ENCODE results near the gene CLCA1.

CLCA1 gene

GRCh38 chr1:86504137-86504479, 35.4 kb downstream of the CLCA1 start:
- DNase-seq = no peak

- no peak for DNase-seq
Measured at GRCh38 chr1:86504895-86505563, 36.3 kb downstream of the CLCA1 start.

GRCh38 chr1:86505564-86505902, 36.8 kb downstream of the CLCA1 start:
- no peak for DNase-seq

- peak in 1 of 2 experiments; percentile 30 for DNase-seq
Measured at GRCh38 chr1:86507935-86508582, 39.3 kb downstream of the CLCA1 start.

- no peak for DNase-seq
Measured at GRCh38 chr1:86508583-86508969, 39.8 kb downstream of the CLCA1 start.

GRCh38 chr1:86515597-86515996, 46.9 kb downstream of the CLCA1 start:
- no peak for DNase-seq

- DNase-seq = no peak
Measured at GRCh38 chr1:86516335-86516734, 47.6 kb downstream of the CLCA1 start.

- DNase-seq = no peak
Measured at GRCh38 chr1:86517336-86517735, 48.6 kb downstream of the CLCA1 start.

DNA sequence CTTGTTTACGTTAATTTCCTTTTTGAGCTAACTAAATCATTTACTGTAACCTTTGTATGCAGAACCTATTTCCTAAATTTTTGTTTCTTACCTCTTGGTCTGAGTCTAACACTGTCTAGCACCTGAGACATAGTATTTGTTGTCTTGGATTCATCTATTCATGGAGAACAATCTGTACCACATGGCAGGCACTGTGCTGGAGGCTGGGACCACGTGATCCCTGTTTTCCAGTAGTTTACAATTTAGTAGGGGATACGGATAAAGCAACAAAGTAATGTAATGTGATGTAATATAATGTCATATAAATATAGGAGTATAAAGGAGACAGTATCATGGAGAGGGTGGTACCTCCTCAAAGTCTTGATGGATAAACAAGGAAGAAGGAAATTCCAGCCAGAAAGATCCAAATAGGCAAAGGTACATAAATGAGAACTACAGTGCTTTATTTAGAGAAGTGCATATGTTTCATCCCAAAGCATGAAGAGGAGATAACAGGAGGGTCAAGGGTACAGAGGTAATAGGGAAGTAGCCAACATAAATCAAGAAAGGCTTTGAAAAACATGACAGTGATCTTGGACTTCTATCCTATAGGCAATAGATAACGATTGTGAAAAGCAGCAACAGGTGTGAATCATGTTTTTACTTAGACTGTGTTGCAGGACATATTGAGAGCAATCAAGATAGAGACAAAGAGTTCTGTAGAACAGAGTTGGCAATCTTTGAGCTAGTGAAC, 52.2 kb downstream of the CLCA1 start:
- DNase-seq = no peak

DNA sequence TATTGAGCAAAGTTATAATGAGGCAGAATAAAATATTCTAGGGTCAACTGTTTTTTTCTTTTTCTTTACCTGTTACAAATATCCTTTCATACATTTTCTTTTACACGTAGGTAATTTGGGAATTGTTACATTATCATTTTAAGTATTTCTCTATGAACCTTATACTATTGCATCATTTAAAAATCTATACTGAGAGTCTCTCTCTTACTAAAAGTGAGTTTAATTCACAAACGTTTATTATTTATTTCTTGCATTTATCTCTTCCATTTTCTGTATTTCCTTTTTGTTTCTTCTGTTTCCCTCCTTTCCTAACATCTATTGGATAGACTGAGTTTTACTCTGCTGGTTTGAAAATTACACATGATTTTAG, 52.8 kb downstream of the CLCA1 start:
- no peak for DNase-seq

GRCh38 chr1:86522240-86522639, 53.5 kb downstream of the CLCA1 start:
- DNase-seq = no peak

DNA sequence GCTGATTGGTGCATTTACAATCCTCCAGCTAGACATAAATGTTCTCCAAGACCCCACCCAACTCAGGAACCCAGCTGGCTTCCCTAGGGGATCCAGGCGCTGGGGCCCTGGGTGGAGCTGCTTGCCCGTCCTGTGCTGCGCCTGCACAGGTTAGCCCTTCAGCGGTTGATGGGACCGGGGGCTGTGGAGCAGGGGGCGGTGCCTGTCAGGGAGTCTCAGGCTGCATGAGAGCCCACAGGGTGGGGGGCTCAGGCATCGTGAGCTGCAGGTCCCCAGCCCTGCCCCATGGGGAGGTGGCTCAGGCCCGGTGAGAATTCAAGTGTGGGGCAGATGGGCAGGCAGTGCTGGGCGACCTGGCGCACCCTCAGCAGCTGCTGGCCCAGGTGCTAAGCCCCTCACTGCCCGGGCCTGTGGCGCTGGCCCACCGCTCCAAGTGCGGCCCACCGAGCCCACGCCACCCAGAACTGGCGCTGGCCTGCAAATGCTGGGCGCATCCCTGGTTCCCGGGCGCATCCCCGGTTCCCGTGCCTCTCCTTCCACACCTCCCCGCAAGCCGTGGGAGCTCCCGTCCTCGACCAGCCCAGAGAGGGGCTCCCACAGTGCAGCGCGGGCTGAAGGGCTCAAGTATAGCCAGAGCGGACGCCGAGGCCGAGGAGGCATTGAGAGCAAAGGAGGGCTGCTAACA, 55.1 kb downstream of the CLCA1 start:
- DNase-seq = no peak

DNA sequence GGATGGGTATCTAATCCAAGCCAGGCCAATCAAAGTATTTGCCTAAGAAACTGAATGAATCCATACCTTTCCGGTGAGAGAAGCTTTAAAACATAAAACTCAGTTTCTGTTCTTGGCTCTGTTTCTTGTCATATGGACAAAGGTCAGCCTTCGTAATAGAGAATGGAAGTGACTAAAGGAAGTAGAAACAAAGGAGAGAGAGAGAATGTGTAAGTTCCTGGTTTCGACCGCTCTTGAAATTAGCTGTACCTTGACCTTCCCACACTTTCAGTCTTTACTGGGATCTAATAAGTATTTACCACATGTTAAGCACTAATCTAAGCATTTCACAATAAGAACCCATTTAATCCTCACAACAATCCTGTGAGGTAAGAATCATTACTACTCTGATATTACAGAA, 58.6 kb downstream of the CLCA1 start:
- DNase-seq = no peak

- DNase-seq = no peak
Measured at GRCh38 chr1:86530211-86530845, 61.6 kb downstream of the CLCA1 start.

GRCh38 chr1:86537928-86538695, 69.4 kb downstream of the CLCA1 start:
- no peak for DNase-seq

GRCh38 chr1:86538775-86539174, 70.0 kb downstream of the CLCA1 start:
- DNase-seq = no peak

GRCh38 chr1:86541859-86542258, 73.1 kb downstream of the CLCA1 start:
- no peak for DNase-seq

DNA sequence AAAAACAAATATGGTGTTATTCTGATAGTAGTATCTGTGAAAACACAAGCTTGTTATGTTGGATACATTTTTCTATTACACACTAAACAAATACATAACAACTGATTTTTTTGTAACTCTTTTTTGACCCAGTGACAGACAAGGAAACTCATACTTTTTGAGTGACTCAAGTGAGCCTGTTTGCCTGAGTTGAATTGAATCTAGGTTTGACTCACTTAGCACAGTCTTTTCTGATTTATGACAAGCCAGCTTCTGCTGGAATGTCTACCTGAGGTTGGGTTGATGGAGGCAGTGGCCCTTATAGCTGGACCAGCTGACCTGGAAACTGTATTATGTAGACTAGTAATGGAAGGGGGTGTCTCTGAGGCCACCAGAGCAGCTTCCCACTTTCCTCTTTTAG, 73.9 kb downstream of the CLCA1 start:
- no peak for DNase-seq

DNA sequence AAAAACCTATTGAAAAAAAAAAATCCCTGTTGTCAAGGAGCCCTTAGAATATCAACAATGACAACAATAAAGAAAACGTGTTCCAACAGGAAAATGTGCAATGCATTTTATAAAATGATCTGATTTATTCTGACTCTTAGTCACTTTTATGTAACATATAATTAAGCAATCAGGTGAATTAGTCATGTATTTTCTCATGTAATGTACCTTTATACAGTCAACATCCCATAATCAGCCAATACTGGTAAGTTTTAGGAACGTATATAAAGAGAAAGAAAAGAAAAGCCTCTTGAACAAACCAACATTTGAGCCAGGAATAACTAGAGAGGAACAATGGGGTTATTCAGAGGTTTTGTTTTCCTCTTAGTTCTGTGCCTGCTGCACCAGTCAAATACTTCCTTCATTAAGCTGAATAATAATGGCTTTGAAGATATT, 78.1 kb downstream of the CLCA1 start, which contains the start of gene CLCA4:
Gene CLCA4 (plus strand): TSS at position 292 of the 435 bp plus-strand sequence. CDS start 42 bp downstream, at position 334.
- no peak for DNase-seq

- no peak for DNase-seq
Measured at GRCh38 chr1:86548839-86549238, 80.1 kb downstream of the CLCA1 start.
